ENCODE results near the gene ATRNL1.

GRCh38 chr10:115883372-115883771 is 790.2 kb downstream of the ATRNL1 start:
- TF ChIP-seq, protein P1, sequence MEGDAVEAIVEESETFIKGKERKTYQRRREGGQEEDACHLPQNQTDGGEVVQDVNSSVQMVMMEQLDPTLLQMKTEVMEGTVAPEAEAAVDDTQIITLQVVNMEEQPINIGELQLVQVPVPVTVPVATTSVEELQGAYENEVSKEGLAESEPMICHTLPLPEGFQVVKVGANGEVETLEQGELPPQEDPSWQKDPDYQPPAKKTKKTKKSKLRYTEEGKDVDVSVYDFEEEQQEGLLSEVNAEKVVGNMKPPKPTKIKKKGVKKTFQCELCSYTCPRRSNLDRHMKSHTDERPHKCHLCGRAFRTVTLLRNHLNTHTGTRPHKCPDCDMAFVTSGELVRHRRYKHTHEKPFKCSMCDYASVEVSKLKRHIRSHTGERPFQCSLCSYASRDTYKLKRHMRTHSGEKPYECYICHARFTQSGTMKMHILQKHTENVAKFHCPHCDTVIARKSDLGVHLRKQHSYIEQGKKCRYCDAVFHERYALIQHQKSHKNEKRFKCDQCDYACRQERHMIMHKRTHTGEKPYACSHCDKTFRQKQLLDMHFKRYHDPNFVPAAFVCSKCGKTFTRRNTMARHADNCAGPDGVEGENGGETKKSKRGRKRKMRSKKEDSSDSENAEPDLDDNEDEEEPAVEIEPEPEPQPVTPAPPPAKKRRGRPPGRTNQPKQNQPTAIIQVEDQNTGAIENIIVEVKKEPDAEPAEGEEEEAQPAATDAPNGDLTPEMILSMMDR (IDR thresholded peaks at IDR 0.05; ENCODE audit: low read depth, low read length, missing input control): no peak
- no peak for TF ChIP-seq GABPA (IDR thresholded peaks at IDR 0.05 in 1 of 2, conservative IDR thresholded peaks at IDR 0.05 in 1 of 2)
- TF ChIP-seq RXRA (IDR thresholded peaks at IDR 0.05): no peak
- no peak for TF ChIP-seq YY1 (IDR thresholded peaks at IDR 0.05)
- TF ChIP-seq MAX (IDR thresholded peaks at IDR 0.05): no peak
- no peak for TF ChIP-seq SP1 (IDR thresholded peaks at IDR 0.05)
- TF ChIP-seq NR2F2 (IDR thresholded peaks at IDR 0.05): no peak
- TF ChIP-seq, protein P2, sequence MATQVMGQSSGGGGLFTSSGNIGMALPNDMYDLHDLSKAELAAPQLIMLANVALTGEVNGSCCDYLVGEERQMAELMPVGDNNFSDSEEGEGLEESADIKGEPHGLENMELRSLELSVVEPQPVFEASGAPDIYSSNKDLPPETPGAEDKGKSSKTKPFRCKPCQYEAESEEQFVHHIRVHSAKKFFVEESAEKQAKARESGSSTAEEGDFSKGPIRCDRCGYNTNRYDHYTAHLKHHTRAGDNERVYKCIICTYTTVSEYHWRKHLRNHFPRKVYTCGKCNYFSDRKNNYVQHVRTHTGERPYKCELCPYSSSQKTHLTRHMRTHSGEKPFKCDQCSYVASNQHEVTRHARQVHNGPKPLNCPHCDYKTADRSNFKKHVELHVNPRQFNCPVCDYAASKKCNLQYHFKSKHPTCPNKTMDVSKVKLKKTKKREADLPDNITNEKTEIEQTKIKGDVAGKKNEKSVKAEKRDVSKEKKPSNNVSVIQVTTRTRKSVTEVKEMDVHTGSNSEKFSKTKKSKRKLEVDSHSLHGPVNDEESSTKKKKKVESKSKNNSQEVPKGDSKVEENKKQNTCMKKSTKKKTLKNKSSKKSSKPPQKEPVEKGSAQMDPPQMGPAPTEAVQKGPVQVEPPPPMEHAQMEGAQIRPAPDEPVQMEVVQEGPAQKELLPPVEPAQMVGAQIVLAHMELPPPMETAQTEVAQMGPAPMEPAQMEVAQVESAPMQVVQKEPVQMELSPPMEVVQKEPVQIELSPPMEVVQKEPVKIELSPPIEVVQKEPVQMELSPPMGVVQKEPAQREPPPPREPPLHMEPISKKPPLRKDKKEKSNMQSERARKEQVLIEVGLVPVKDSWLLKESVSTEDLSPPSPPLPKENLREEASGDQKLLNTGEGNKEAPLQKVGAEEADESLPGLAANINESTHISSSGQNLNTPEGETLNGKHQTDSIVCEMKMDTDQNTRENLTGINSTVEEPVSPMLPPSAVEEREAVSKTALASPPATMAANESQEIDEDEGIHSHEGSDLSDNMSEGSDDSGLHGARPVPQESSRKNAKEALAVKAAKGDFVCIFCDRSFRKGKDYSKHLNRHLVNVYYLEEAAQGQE (IDR thresholded peaks at IDR 0.05): no peak
- TF ChIP-seq RAD21 (IDR thresholded peaks at IDR 0.05): no peak
- TF ChIP-seq, protein P3, sequence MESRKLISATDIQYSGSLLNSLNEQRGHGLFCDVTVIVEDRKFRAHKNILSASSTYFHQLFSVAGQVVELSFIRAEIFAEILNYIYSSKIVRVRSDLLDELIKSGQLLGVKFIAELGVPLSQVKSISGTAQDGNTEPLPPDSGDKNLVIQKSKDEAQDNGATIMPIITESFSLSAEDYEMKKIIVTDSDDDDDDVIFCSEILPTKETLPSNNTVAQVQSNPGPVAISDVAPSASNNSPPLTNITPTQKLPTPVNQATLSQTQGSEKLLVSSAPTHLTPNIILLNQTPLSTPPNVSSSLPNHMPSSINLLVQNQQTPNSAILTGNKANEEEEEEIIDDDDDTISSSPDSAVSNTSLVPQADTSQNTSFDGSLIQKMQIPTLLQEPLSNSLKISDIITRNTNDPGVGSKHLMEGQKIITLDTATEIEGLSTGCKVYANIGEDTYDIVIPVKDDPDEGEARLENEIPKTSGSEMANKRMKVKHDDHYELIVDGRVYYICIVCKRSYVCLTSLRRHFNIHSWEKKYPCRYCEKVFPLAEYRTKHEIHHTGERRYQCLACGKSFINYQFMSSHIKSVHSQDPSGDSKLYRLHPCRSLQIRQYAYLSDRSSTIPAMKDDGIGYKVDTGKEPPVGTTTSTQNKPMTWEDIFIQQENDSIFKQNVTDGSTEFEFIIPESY (IDR thresholded peaks at IDR 0.05): no peak

All from liver (tissue), 3 donors.